Occipital lobe (tissue), 2 donors: ENCODE measurements around the gene PARP12. TPM values are rescaled to one million over a fixed set of nuclear protein-coding genes. Genes with fewer than 3 reads are reported as not detected.
"Not testable (repeated sequence)": the region's sequence is repeated elsewhere in the genome, so short reads cannot be mapped to it uniquely, and the experiment has no call there.

Source experiments
- DNase-seq: peaks from one replicate; lab custom pipeline; 2025; lab: John Stamatoyannopoulos, UW
- total RNA-seq: library from RNA; depleted of rRNA; stranded (reverse); fragments of >200 nt; gene quantifications from one replicate; pipeline ENCODE4 v1.2.3, GENCODE V29; 2014

The PARP12 gene
- 3.0 TPM for total RNA-seq

GRCh38 chr7:140062528-140063299 lies at the start of gene PARP12:
Gene PARP12 (minus strand): TSS chr7:140062951. CDS start chr7:140062847, 104 bp downstream.
- peak; percentile 28 for DNase-seq

GRCh38 chr7:140108777-140109176 lies 46.0 kb upstream of the PARP12 start:
- DNase-seq = not testable (repeated sequence)

GRCh38 chr7:140096459-140096858 lies 33.7 kb upstream of the PARP12 start:
- DNase-seq = no peak

- no peak for DNase-seq
Measured at GRCh38 chr7:140093375-140093774, 30.6 kb upstream of the PARP12 start.

- DNase-seq = no peak
Measured at GRCh38 chr7:140085447-140085846, 22.7 kb upstream of the PARP12 start.

- no peak for DNase-seq
Measured at GRCh38 chr7:140084972-140085371, 22.2 kb upstream of the PARP12 start.

- DNase-seq = no peak
Measured at GRCh38 chr7:140084142-140084655, 21.4 kb upstream of the PARP12 start.

GRCh38 chr7:140082770-140083169 lies 20.0 kb upstream of the PARP12 start:
- DNase-seq = no peak

GRCh38 chr7:140081774-140082425 lies 19.1 kb upstream of the PARP12 start:
- no peak for DNase-seq

- DNase-seq = no peak
Measured at GRCh38 chr7:140080919-140081318, 18.2 kb upstream of the PARP12 start.

GRCh38 chr7:140079121-140079536 lies 16.4 kb upstream of the PARP12 start:
- DNase-seq = peak; percentile 25

- no peak for DNase-seq
Measured at GRCh38 chr7:140078392-140078791, 15.6 kb upstream of the PARP12 start.

GRCh38 chr7:140074780-140075179 lies 12.0 kb upstream of the PARP12 start:
- no peak for DNase-seq

- DNase-seq = no peak
Measured at GRCh38 chr7:140070546-140070945, 7.8 kb upstream of the PARP12 start.

GRCh38 chr7:140069298-140069949 lies 6.7 kb upstream of the PARP12 start:
- no peak for DNase-seq

GRCh38 chr7:140068033-140068432 lies 5.3 kb upstream of the PARP12 start:
- DNase-seq = no peak

- DNase-seq = no peak
Measured at GRCh38 chr7:140067052-140067451, 4.3 kb upstream of the PARP12 start.

- DNase-seq = no peak
Measured at GRCh38 chr7:140062118-140062527, 628 bp downstream of the PARP12 start.

GRCh38 chr7:140061607-140061930 lies 1.2 kb downstream of the PARP12 start:
- DNase-seq = no peak

- no peak for DNase-seq
Measured at GRCh38 chr7:140060788-140061606, 1.8 kb downstream of the PARP12 start.

- no peak for DNase-seq
Measured at GRCh38 chr7:140060243-140060630, 2.5 kb downstream of the PARP12 start.
